Upper lobe of right lung (tissue), 1 donor: ENCODE data around the gene IL1RL2. TPM values are rescaled to one million over a fixed set of nuclear protein-coding genes. Genes with fewer than 3 reads are reported as not detected.

Experiments
- ATAC-seq: fragments of 200-7000 bp; cut with Tn5 transposase; one replicate; pipeline ENCODE4 v1.9.1; 2020; ENCODE audit warnings: mild to moderate bottlenecking, moderate library complexity
- DNase-seq: peaks from one replicate; pipeline ENCODE4 v3.0.0-alpha.2; 2020
- H3K27ac ChIP-seq: fragments of 200-600 bp; one replicate; pipeline ENCODE4 v1.8.0; 2022
- H3K27me3 ChIP-seq: fragments of 200-600 bp; one replicate; pipeline ENCODE4 v1.8.0; 2022; ENCODE audit warnings: mild to moderate bottlenecking
- H3K36me3 ChIP-seq: fragments of 200-600 bp; one replicate; pipeline ENCODE4 v1.8.0; 2022
- H3K4me1 ChIP-seq: fragments of 200-600 bp; one replicate; pipeline ENCODE4 v1.8.0; 2022
- H3K4me3 ChIP-seq: fragments of 200-600 bp; one replicate; pipeline ENCODE4 v1.8.0; 2022; ENCODE audit warnings: mild to moderate bottlenecking
- H3K9me3 ChIP-seq: fragments of 200-600 bp; one replicate; pipeline ENCODE4 v1.8.0; 2022
- intact Hi-C: fragments of 100-400 bp; cut with DNase I; formaldehyde crosslinking; loops from one replicate; pipeline ENCODE4 v1.11.0; 2022
- total RNA-seq: library from RNA; stranded (reverse); fragmentation: NEBNext Ultra II Directional; extraction: Animal tissue kit (Norgen Biotek cat#: 25700); gene quantifications from one replicate; pipeline ENCODE4 v1.2.1, GENCODE V29; 2021
- TF ChIP-seq, protein P1 (sequence below): fragments of 200-600 bp; IDR thresholded peaks from one replicate; pipeline ENCODE4 v1.8.0; 2022; ENCODE audit warnings: antibody characterized with exemption
- donor health status: DM: no; HTN: yes; CAD: no; lungs with severe emphysema.

Gene IL1RL2
- total RNA-seq, 1 donor from 2014 or later: 0.58 TPM

DNA sequence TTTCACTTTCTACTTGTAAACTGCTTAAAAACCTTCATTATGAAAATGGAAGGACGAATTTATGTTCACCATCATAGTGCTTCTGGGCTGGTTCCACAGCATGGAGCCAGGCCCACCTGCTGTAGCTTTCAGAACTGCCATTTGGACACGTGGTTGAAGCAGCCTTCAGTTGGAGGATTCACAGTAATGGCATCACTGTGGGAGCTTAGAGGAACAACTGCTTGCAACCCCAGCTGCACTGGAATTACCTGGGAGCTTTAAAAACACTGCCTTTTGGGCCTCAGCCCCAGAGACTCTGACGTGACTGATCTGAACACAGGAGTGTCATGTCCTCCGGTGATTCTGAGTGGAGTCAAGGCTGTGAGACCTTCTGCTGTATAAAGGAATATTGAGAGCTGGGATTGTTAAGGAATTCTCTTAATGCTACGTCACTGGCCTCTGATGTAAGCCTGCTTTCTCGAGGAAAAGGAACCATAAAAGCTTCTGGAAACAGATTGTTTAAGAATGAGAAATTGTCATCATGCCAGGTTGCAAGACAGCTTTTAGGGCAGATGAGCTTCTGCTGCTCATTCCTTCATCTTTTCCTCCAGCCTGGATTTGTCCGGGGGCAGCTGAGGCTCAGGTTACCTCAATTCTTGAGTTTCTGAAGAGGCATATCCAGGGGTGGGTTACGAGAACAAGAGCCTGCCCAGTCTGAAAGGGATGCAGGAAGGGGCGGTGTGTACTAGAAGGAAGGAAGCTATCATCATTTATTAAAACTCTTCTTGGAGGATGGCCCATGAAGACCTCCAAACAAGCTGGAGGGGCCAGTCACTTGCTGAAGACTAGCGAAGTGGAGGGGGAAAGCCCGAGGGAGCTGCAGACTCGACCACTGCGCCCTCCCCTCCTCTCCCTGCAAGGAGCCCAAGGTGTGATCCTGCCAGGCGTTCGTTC, 45.5 kb upstream of the IL1RL2 start:
- TF ChIP-seq, protein P1, sequence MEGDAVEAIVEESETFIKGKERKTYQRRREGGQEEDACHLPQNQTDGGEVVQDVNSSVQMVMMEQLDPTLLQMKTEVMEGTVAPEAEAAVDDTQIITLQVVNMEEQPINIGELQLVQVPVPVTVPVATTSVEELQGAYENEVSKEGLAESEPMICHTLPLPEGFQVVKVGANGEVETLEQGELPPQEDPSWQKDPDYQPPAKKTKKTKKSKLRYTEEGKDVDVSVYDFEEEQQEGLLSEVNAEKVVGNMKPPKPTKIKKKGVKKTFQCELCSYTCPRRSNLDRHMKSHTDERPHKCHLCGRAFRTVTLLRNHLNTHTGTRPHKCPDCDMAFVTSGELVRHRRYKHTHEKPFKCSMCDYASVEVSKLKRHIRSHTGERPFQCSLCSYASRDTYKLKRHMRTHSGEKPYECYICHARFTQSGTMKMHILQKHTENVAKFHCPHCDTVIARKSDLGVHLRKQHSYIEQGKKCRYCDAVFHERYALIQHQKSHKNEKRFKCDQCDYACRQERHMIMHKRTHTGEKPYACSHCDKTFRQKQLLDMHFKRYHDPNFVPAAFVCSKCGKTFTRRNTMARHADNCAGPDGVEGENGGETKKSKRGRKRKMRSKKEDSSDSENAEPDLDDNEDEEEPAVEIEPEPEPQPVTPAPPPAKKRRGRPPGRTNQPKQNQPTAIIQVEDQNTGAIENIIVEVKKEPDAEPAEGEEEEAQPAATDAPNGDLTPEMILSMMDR: no peak
- H3K36me3 ChIP-seq: peaks cover 6% of the 10 kb centered on the region
- H3K27me3 ChIP-seq: no peaks in the 10 kb centered on the region
- no peaks in the 10 kb centered on the region for H3K9me3 ChIP-seq
- ATAC-seq: peak; percentile 2
- DNase-seq: no peak
- peak overlapping the region; percentile 98 for H3K27ac ChIP-seq
- intact Hi-C loops: no loop called here
- peaks cover 39% of the 10 kb centered on the region for H3K4me1 ChIP-seq
- H3K4me3 ChIP-seq: peak overlapping the region; percentile 75

DNA sequence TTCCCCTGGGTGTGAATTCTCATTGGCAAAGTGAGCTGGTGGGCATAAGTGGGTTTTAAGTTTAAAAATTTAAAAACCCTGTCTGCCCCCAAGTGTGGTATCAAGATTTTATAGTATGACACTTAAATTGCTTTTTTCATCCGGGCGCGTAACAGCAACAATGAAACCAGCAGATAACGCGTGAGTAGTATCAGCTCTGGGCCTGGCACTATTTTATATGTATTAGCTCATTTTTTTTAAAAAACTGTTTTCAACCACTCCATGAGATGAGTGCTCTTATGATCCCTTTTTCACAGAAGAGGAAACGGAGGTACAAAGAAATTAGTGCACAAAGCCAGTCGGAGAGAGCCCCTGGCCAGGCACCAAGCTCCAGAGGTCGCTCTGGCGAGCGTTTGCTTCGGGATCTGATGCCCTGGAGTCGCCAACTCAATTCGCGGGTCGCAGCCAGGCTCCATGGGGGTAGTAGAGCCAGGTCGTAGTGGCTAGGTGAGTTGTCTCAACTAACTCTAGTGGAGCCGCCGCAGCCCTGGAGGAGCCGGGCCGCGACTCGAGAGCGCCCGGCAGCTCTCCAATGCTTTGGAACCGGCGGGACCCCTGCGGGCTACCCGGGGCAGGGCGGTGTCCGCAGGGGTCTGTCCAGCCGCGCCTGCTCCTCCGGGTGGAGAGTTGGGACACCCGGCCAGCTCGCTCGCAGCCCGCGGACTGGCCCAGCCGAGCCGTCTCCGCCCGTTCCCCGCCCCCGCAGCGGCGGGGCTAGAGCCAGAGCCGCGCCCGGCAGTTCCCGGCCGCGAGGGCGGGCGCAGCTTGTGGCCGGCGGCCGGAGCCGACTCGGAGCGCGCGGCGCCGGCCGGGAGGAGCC, 44.6 kb upstream of the IL1RL2 start, which contains the start of gene IL1R1:
Gene IL1R1 (plus strand): TSS at position 777 of the 859 bp plus-strand sequence. CDS start 14,979 bp downstream, outside the sequence.
- peaks cover 39% of the 10 kb centered on the region for H3K4me1 ChIP-seq
- intact Hi-C loops: no loop called here
- H3K4me3 ChIP-seq: peak within 1 kb of the TSS; percentile 75
- peak within 1 kb of the TSS; percentile 98 for H3K27ac ChIP-seq
- peak; percentile 94 for DNase-seq
- peak; percentile 93 for ATAC-seq
- TF ChIP-seq, protein P1: no peak
- H3K9me3 ChIP-seq: no peaks in the 10 kb centered on the region
- peaks cover 12% of the 10 kb centered on the region for H3K36me3 ChIP-seq
- no peaks in the 10 kb centered on the region for H3K27me3 ChIP-seq

DNA sequence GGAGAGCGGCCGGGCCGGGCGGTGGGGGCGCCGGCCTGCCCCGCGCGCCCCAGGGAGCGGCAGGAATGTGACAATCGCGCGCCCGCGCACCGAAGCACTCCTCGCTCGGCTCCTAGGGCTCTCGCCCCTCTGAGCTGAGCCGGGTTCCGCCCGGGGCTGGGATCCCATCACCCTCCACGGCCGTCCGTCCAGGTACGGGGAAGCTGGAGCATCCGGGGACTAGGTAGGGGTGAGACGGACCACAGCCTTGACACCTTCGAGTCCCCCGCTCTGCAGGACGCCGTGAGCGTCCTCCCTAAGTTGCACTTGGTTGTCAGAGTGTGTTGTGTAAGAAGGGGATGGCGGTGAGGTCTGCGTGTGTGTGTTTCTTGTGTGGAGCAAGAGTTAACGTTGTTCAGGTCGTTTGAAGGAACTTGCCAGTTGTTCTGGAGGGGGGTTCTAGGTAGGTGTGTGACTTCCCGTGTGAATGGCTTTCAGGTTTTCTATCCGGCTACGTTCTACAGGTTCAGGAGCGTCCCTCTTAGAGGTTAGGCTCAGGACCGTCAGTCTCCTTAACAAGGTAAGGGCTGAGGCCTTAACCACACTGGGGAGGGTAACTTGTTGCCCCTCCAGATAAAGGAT, 43.9 kb upstream of the IL1RL2 start:
- ATAC-seq: no peak
- Histone ChIP-seq H3K36me3 (peaks cover 12% of the 10 kb centered on the region), H3K9me3 (no peaks in the 10 kb centered on the region), H3K4me3 (peak overlapping the region; percentile 75), H3K27ac (peak overlapping the region; percentile 98), H3K4me1 (peaks cover 38% of the 10 kb centered on the region), H3K27me3 (no peaks in the 10 kb centered on the region)
- DNase-seq: no peak
- intact Hi-C loops: no loop called here
- TF ChIP-seq, protein P1: no peak

DNA sequence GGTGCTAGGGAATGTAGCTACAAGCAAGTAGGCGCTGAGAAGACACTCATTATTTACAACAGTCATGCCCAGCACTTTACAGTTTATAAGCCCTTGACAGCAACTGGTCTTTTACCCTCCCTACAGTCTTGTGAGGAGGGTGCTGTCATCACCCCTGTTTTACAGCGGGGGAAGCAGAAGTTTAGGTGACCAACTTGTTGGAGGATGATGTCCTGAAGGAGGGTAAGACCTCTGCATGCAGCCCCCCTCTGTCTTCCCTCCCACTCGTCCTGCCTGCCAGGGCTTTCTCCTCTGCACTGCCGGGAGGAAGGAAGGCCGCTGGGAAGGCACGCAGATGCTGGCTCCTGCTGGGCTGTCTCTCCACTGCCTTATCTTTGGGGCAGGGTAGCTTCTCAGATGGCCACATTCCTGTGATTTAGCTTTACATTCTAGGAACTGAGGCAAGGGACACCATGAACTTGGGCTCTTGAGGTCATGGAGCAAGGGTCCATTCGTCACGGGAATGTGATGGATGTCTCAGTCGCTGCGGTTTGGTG, 43.3 kb upstream of the IL1RL2 start:
- intact Hi-C loops: no loop called here

More for the DNA sequence above, 43.3 kb upstream of the IL1RL2 start:
- Histone ChIP-seq H3K9me3 (no peaks in the 10 kb centered on the region), H3K4me3 (peak overlapping the region; percentile 75), H3K27me3 (no peaks in the 10 kb centered on the region), H3K27ac (peak overlapping the region; percentile 98), H3K36me3 (peaks cover 12% of the 10 kb centered on the region), H3K4me1 (peaks cover 32% of the 10 kb centered on the region)
- TF ChIP-seq, protein P1: no peak
- ATAC-seq (peak; percentile 5), DNase-seq (peak; percentile 70)
